ENCODE results near the gene LRRC73.
"Not testable (repeated sequence)": the region's sequence is repeated elsewhere in the genome, so short reads cannot be mapped to it uniquely, and the experiment has no call there.

The LRRC73 gene

DNA sequence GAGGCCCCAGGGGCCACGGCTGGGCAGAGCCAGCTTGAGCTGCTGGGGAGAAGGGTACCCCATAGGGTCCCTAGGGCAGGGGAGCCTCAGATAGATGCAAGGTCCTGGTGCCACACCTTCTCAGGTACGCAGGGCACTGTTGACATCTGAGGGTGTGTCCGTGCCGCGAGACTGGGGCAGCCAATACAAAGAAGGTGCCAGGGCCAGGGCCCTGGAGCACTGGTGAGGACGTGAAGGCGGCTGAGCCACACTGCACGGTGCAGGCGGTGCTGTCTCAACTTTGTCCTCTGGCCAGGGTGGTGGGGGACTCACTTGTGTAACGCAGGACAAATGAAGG lies 649 bp upstream of the LRRC73 start:
- no peak for DNase-seq (ENCODE audit: low read depth in 2 of 2)

DNA sequence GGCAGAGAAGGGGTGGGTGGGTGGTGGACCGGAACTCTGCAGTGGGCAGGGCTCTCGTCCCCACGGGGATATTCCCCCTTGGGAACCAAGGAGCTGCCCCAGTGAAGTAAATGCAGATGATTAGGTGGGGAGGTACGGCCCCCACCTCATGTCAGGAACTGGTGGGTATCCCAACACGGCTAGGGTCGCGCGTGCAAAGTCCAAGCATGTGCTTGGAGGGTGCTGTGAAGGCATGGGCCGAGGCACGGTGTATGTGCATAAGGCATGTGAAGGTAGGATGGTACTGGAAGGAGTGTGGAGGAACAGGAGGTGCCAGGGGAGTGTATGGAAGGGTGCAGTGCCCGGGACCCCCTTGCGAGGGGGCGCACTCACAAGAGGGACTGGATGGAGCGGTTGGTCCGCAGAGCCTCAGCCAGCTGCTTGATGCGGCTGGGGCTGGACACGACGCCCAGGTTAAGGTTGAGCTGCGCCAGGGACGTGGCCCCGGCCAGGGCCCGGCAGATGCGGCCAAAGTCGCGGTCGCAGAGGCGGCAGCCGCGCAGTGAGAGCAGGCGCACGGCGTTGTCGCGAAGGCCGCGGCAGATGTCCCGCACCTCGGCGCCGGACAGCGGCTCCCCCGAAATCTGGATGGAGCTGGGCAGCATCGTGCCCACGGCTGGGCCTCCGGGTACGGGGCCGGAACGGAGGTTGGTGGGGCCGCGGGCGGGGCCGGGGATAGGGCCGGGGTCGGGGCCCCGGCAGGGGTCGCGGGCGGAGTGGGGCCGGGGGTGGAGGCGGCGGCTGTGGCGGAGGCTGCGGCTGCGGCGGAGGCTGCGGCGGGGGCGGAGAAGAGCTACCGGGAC lies 783 bp downstream of the LRRC73 start:
- DNase-seq (ENCODE audit: low read depth in 2 of 2): no peak

DNA sequence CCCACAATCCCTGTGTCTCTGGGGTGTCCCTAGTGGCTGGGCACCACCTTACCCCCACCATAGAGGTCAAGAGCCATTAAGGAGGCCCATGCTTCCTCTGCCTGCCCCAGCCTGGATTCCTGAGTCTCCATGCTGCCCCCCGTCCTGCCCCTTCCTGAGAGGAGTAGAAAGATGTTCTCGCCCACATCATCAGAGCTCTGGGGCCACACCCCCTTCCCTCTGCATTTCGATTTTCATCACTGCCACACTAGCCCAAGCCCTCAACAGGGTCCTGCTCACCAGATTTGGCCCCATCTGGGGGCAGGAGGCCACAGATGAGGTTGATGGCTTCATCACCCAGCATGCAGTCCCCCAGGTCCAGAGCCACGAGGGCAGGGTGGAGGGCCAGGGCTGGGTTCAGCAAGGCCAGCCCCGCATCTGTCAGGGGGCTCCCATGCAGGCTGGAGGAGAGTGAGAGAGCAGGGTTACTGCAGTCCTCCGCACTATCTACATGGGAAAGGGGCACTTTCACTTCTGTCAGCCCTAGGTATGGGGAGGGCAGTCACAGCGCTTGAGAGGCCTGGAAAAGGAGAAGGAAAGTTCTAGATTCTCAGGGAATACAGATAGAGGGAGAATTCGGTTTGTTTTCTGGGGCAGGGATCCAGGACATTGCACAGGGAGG lies 1.5 kb downstream of the LRRC73 start:
- DNase-seq (ENCODE audit: low read depth in 2 of 2): no peak

DNA sequence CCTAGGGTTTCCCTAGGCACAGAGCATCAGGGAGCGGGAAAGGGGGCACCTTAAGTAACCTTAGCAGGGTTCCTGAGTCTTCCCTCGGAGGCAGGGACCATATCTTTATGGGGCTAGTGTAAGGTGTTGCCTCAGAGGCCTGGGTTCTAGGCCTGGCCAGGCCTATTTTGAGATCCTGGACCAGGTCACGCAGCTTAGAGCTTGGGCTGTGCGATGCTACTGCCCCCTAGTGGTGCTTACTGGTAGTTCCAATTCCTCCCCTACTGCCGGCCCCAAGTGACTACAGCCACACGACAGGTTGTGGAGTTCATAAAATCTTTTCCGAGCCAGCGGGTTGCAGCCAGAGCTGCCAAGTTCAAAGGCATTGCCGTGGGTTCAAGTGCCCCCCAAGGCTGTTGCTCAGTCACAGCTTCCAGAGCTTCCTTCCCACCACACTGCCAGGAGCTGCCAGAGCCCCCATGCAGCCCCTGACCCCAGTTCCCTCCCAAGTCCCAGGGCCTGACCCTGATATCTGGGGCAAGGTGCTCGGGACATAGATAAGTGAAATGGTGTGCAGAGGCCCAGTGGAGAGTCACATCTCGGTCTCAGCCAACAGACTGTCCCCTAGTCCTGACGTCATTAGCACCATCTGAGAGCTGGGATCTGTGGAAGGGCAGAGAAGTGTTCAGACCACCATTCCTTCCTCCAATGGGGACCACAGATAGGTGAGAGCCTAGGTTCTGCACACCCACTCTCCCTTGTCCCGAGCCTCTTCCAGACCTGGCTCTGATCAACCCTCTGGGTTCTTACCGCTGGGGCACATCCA lies 3.3 kb downstream of the LRRC73 start:
- peak; percentile 58 to 63 for DNase-seq (ENCODE audit: low read depth in 2 of 2)

DNA sequence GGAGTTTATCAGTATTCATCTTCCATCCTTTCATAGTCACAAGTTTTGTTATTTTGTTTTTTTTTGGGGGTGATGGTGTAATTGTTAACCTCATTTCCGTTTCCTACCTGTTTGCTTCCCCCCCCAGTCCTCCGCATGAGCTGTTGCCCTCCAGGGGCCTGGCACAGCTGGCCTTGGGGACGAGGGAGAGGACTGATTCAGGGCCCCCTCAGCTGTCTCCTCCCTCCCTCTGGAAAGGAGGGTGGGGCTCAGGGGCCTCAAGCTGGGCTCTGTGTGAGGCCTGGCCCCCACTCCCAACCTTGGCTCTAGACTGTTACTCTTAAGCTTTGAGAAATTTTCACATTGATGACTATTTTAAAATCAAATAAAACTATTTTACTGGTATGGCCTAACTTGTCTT lies 4.0 kb downstream of the LRRC73 start:
- DNase-seq (ENCODE audit: low read depth in 2 of 2): no peak

DNA sequence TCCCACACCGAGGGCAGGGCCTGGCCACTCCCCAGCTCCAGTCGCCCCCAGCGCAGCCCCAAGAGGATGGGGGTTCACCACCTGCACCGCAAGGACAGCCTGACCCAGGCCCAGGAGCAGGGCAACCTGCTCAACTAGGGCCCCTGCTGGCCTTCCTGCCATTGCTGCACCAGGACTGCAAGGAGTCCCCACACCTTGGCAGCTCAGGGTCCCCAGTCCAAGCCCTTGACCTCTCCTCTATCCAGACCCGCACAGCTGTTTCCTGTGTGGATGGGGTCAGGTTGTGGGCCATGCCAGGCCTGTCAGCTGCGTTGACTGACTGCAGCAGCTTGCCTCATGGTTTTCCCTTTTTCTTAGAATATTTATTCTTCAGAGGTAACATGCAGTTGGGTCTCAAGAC lies 4.4 kb downstream of the LRRC73 start:
- no peak for DNase-seq (ENCODE audit: low read depth in 2 of 2)

DNA sequence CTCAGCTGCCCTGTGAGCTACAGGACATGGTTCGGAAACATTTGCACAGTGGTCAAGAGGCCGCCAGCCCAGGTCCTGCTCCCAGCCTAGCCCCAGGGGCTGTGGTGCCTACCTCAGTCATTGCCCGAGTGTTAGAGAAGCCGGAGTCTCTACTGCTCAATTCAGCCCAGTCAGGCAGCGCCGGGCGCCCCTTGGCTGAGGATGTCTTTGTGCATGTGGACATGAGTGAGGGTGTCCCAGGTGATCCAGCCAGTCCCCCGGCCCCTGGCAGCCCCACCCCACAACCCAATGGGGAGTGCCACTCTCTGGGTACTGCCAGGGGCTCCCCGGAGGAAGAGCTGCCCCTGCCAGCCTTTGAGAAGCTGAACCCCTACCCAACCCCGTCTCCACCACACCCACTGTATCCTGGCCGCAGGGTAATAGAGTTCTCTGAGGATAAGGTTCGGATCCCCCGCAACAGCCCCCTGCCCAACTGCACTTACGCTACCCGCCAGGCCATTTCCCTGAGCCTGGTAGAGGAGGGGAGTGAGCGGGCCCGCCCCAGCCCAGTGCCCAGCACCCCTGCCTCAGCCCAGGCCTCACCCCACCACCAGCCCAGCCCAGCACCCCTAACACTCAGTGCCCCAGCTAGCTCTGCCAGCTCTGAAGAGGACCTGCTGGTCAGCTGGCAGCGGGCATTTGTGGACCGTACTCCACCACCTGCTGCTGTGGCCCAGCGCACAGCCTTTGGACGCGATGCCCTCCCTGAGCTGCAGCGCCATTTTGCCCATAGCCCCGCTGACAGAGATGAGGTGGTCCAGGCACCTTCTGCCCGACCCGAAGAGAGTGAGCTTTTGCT lies 5.2 kb downstream of the LRRC73 start:
- no peak for DNase-seq (ENCODE audit: low read depth in 2 of 2)

DNA sequence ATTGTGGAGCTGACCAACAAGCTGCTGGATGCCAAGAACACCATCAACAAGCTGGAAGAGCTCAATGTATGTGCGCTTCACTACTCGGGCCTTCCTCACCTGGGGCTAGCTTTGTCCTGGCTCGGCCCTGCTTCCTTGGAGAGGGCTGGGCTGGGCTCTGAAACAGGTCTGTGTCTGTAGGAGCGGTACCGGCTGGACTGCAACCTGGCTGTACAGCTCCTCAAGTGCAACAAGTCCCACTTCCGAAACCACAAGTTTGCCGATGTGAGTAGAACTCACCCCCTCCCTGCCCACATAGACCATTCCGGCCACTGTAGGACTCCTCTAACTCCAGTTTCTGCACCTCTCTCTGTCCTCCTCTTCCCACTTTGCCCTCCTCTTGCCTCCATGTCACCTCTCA lies 6.7 kb downstream of the LRRC73 start:
- DNase-seq (ENCODE audit: low read depth in 2 of 2): no peak

DNA sequence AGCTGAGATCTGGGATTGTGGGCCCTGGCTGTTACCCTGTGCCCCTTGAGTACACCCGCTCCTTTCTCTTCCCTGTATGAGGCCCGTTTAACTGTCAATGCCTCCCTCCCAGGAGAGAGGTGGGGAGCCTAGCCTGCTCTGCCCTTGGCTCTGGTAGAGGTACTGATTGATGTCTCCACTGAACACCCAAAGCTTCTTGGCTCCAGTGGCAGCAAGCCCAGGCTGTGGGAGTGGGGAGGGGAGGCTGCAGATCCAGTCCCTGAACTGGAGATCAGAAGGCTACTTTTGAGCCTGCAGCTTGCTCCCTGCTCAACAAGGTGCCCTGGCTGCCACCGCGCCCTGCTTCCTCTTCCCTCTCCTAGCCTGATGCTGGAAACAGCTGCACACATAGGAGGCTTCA lies 7.5 kb downstream of the LRRC73 start:
- DNase-seq (ENCODE audit: low read depth in 2 of 2): no peak

DNA sequence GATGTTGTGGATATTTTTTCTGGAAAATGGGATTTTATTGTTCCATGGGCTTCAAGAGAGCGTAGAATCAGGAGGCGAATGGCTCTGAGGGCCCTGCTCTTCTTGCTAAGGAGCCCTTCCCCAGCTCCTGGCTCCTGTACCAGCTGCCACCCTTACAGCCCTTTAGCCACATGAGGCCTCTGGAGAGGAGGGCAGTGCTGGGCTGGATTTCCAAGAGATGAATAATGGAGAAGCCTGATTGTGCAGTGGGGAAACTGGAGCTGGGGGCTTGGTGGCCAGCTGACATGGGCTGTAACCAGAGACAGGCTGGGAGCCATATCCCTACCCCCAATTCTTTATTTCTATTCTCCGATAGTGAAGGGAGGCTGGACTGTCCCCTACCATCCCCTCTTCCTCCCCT lies 9.2 kb downstream of the LRRC73 start:
- no peak for DNase-seq (ENCODE audit: low read depth in 2 of 2)

DNA sequence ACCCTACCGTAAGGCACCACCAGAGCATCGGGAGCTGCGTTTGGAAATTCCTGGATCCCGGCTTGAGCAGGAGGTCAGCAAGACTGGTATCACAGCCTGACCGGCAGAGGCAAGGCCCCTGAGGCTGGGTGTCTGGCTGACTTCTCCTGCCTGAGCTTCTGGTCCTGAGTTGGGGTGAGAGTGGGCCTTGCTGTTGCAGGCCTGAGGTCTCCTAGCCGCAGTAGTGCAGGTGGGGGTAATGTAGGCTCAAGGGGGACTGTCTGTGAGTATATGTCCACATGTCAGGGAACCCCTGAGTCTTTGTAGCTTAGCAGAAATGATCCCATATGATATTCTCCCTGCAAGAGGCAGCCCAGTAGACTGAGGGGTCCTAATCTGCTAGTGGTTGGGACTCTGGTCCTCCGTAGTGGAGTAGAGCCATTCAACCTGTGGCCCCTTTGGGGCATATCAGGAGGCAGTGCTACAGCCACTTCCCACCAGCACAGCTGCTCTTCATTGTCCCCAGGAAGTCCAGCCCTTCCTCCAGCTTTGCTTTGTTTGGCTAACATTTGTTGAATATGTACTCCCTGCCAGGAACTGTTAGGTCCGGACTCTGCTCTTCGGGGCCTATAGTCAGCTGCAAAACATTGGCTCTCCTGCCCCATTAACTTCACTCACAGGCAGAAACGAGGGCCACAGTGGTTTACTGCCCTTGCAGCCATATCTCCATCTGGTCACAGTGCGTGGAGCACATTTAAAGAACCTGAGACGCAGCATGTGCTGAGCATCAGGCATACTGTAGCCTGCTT lies 10.9 kb downstream of the LRRC73 start:
- no peak for DNase-seq (ENCODE audit: low read depth in 2 of 2)

DNA sequence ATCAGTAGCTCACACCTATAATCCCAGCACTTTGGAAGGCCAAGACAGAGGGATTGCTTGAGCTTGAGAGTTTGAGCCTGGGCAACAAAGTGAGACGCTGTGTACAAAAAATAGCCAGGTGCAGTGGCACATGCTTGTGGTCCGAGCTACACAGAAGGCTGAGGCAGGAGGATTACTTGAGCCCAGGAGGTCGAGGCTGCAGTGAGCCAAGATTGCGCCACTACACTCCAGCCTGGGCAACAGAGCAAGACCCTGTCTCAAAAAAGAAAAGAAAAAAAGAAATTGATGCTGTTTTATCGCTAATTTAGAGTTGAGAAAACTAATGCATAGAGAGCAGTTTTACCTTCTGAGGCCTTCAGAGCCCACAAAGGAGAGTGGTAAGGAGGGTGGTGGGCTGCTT lies 11.9 kb downstream of the LRRC73 start:
- DNase-seq (ENCODE audit: low read depth in 2 of 2): not testable (repeated sequence)

DNA sequence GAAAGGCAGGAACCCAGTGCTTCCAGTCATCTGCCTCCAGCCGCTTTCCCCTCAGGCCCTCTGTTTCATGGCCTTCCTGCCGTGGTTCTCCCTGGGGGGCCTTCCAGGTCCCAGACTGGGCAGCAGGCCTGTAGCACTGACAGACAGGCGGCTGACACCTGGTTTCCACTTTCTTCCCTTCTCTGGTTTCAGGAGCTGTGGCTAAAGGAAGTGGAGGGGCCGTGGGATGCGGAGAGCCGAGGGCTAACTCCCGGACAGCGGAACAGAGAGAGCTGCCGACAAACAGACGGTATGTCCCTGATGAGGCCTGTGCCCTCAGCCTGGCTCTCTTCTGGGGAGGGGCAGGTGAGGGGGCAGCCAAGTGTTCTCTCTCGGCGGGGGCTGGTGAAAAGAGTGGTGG lies 12.5 kb downstream of the LRRC73 start:
- no peak for DNase-seq (ENCODE audit: low read depth in 2 of 2)

DNA sequence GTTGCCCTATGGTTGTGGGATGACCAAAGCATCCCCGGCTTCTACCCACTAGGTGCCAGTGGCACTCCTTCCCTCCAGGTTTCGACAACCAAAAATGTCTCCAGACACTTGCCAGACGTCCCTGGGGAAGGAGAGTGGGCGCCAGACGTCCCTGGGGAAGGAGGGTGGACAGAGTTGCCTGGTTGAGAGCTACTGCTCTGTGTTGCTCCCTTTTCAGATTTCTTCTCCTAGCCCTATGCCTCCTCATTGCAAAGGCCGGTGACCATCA lies 13.1 kb downstream of the LRRC73 start:
- no peak for DNase-seq (ENCODE audit: low read depth in 2 of 2)

DNA sequence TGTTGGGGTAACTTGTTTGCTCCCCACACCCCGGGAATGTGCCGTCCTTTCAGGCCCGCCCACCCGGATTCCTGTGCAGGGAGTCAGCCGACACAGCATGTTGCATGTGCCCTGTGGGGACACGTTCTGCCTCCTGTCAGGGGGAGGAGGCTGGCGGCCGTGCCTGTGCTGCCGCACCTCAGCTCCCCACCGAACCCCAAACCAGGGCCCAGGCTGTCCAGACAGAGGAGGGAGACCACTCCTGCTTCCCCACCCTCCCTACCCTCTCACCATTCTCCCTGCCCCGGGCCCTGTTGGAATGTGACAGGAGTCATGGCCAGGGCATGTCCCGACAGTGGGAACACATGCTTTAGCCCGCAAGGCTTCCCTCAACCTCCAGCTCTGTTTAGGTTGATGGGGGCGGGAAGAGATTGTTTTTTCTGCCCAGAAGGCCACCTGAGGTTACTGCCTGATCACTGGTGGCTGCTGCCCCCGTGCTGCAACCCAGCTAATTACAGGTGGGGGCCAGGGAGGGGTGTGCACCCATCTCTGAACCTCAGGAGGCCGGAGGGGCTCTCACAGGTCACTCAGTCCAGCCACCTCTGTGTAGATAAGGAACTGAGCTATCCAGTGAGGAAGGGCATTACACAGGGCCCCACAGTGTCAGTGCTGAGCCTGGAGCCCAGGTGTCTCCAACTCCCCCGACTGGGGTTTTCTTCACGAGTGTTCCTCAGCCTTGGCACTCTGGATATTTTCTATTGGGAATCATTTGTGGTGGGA lies 13.6 kb downstream of the LRRC73 start:
- no peak for DNase-seq (ENCODE audit: low read depth in 2 of 2)

DNA sequence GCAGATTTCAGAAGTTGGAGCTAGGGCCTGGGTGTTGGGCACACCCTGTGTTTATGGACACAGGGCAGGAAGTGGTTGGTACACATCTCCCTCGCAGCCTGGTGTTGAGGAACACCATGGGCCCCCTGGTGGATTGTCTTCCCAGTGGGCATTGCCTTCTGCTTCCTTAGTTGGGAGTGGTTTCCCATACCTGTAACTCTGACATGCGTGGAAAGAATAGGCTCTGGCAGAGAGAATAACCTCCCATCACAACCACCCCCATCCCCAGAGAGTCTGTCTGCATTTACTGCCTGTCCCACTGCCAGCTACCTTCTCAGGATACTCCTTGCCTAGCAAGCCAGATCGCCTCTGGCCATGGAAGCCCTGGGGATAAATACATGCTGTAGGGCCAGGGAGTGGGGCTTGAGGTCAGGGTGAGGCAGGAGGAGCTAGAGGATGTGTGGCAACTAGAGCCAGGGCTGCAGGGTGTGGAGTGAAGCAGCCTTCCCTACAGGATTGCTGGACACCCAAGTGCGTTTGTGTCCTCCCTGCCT lies 14.7 kb downstream of the LRRC73 start:
- no peak for DNase-seq (ENCODE audit: low read depth in 2 of 2)

DNA sequence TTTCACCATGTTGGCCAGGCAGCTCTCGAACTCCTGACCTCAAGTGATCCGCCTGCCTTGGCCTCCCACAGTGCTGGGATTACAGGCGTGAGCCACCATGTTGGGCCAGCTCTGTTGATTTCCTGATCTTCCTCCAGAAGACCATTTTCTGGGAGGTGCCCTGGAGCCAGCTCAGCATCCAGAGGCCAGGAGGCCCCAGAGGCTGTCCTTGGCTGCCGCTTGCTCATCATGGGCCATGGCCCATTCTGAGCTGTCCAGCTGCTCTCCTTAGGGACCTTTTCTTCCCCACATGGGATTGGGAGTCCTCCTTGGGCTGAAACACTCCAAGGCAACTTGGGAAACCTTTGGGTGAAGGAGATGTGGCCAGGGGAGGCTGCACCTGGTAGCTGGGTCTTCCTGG lies 15.4 kb downstream of the LRRC73 start:
- no peak for DNase-seq (ENCODE audit: low read depth in 2 of 2)

DNA sequence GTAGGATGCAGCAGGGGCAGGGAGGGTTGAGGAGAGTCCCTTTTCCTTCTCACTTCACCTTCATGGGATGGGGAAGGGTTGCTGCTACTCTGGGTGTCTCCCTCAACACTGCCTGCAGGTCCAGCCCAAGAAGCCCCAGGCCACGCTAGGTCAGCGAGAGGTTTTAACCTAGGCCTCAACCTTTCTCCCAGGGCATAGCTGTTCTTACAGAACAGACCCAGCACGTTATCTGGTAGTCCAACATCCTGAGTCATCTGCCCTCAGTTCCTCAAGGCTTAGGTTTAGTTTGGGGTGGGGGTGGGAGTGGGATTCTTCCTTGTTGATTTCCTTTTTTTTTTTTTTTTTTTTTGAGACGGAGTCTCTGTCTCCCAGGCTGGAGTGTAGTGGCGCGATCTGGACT lies 15.8 kb downstream of the LRRC73 start:
- no peak for DNase-seq (ENCODE audit: low read depth in 2 of 2)

DNA sequence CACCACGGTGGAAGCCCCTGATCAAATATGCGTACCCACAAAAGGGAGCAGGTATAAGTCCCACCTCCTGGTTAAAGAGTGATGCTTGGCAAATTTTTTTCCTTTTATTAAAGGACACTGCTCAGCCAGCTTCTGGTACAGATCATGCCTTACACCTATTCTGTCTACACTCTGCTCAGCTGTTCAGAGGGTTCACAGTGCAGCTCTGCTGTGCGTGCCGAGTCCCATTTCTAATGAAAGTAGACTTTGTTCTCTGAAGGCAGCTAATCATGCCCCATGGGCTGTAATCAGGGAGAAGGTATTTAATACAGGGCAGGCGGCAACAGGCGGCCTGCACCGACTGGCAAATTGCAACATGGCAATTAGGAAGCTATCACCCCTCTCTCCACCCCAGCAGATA lies 16.3 kb downstream of the LRRC73 start:
- no peak for DNase-seq (ENCODE audit: low read depth in 2 of 2)

DNA sequence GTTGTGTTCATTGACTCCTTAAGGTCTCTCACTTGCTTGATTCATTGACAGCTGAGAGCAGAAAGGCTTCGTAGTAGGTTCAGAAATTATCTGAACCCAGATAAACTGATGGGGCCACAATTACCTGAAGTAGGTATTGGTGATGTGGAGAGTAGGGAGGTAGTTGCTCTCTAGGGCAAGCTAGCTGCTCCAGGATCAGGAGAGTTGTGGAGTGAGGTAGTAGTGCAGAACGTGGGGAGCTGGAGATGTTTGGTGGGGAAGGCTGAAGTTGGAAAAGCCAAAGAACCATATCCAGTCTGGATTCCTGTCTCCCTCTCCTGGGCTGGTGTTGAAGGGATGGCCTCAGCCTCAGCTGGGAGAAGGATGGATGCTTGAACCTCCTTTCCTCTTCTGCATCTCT lies 16.9 kb downstream of the LRRC73 start:
- DNase-seq (ENCODE audit: low read depth in 2 of 2): no peak
